HG03159 (cell line): ENCODE measurements around the gene ANKS3.
"Not testable (repeated sequence)": the region's sequence is repeated elsewhere in the genome, so short reads cannot be mapped to it uniquely, and the experiment has no call there.

Experiments
- ATAC-seq: cut with Tn5 transposase; IDR thresholded peaks from one replicate; pipeline ENCODE4 v1.9.1; 2021; ENCODE audit warnings: mild to moderate bottlenecking, moderate library complexity; ENCODE audit not compliant: unreplicated experiment

ANKS3 gene

GRCh38 chr16:4654011-4654963, 79.8 kb downstream of the ANKS3 start:
- no peak for ATAC-seq

GRCh38 chr16:4652561-4652960, 81.5 kb downstream of the ANKS3 start:
- ATAC-seq: no peak

- ATAC-seq: no peak
These were observed 82.2 kb downstream of the ANKS3 start for GRCh38 chr16:4651827-4652226.

- ATAC-seq: not testable (repeated sequence)
These were observed 83.5 kb downstream of the ANKS3 start for GRCh38 chr16:4650443-4651074.

- ATAC-seq: no peak
These were observed 84.2 kb downstream of the ANKS3 start for GRCh38 chr16:4649744-4650442.

GRCh38 chr16:4648917-4649316, 85.2 kb downstream of the ANKS3 start:
- ATAC-seq: no peak

- ATAC-seq: no peak
These were observed 86.5 kb downstream of the ANKS3 start for GRCh38 chr16:4647644-4647980.

- no peak for ATAC-seq
These were observed 87.1 kb downstream of the ANKS3 start for GRCh38 chr16:4646773-4647643.
